Measurements from ENCODE around the gene COL6A2.

- TF ChIP-seq, protein P1, sequence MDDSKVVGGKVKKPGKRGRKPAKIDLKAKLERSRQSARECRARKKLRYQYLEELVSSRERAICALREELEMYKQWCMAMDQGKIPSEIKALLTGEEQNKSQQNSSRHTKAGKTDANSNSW (CRISPR knock-in tag; IDR thresholded peaks at IDR 0.05; ENCODE audit: borderline replicate concordance) = no peak
- no peak for TF ChIP-seq GABPA (IDR thresholded peaks at IDR 0.05; ENCODE audit: low read depth, low read length)
- TF ChIP-seq GABPA (CRISPR knock-in tag; IDR thresholded peaks at IDR 0.05; ENCODE audit: low read depth) = no peak
- TF ChIP-seq CENPX (CRISPR knock-in tag; IDR thresholded peaks at IDR 0.05) = no peak
These were observed 58.4 kb downstream of the COL6A2 start for GRCh38 chr21:46156378-46156645.
